HG03039 (cell line): ENCODE data around the gene RAB6D.
"Not testable (repeated sequence)": the region's sequence is repeated elsewhere in the genome, so short reads cannot be mapped to it uniquely, and the experiment has no call there.

ENCODE experiments used
- ATAC-seq: cut with Tn5 transposase; IDR thresholded peaks from one replicate; pipeline ENCODE4 v1.9.1; 2021; ENCODE audit warnings: mild to moderate bottlenecking, moderate library complexity; ENCODE audit not compliant: unreplicated experiment

RAB6D gene

GRCh38 chr2:131367352-131367751, 3.4 kb upstream of the RAB6D start:
- ATAC-seq, result no peak

- no peak for ATAC-seq
Observed at GRCh38 chr2:131366643-131367042, 2.7 kb upstream of the RAB6D start.

- ATAC-seq, result no peak
Observed at GRCh38 chr2:131365452-131365851, 1.5 kb upstream of the RAB6D start.

- not testable (repeated sequence) for ATAC-seq
Observed at GRCh38 chr2:131363213-131363612, 755 bp downstream of the RAB6D start.

- ATAC-seq, result not testable (repeated sequence)
Observed at GRCh38 chr2:131361773-131362172, 2.2 kb downstream of the RAB6D start.

GRCh38 chr2:131353167-131353697, 10.7 kb downstream of the RAB6D start:
- ATAC-seq, result not testable (repeated sequence)

- ATAC-seq, result no peak
Observed at GRCh38 chr2:131349021-131349420, 14.9 kb downstream of the RAB6D start.

- ATAC-seq, result not testable (repeated sequence)
Observed at GRCh38 chr2:131347035-131347434, 16.9 kb downstream of the RAB6D start.

GRCh38 chr2:131339307-131339706, 24.7 kb downstream of the RAB6D start:
- not testable (repeated sequence) for ATAC-seq

- not testable (repeated sequence) for ATAC-seq
Observed at GRCh38 chr2:131335319-131335718, 28.6 kb downstream of the RAB6D start.

GRCh38 chr2:131332709-131333108, 31.3 kb downstream of the RAB6D start:
- not testable (repeated sequence) for ATAC-seq

GRCh38 chr2:131331000-131331399, 33.0 kb downstream of the RAB6D start:
- ATAC-seq, result not testable (repeated sequence)

- no peak for ATAC-seq
Observed at GRCh38 chr2:131322209-131322608, 41.8 kb downstream of the RAB6D start.

GRCh38 chr2:131321344-131321743, 42.6 kb downstream of the RAB6D start:
- not testable (repeated sequence) for ATAC-seq

GRCh38 chr2:131311001-131311400, 53.0 kb downstream of the RAB6D start:
- ATAC-seq, result not testable (repeated sequence)
